ENCODE results near the gene TNFAIP8. TPM values are rescaled to one million over a fixed set of nuclear protein-coding genes. Genes with fewer than 3 reads are reported as not detected.

The TNFAIP8 gene
- total RNA-seq, 4 donors from 2014 or later, result 19.5 to 44.6 (median 34.9) TPM

- no peak for DNase-seq
- H3K4me1 ChIP-seq, result peaks cover 23 to 98% (median 56%) of the 10 kb centered on the region in 3 donors
- peak overlapping the region; percentile 84 to 89 (median 88) for H3K27ac ChIP-seq
- H3K9me3 ChIP-seq, result no peaks in the 10 kb centered on the region
- H3K36me3 ChIP-seq, result no peaks in the 10 kb centered on the region
- TF ChIP-seq CTCF (IDR thresholded peaks at IDR 0.05) (no peak), POLR2A (IDR thresholded peaks at IDR 0.05) (no peak)
- H3K27me3 ChIP-seq, result no peaks in the 10 kb centered on the region
- intact Hi-C loops (cut with DNase I), result loop anchor here (10.0 kb wide), 1 partner anchor 259 kb away; the partner anchor contains the start of gene DMXL1
- WGBS, 2 donors, result 31 to 41% methylated on average over 5 of the region's 5 CpGs
- peak overlapping the region; percentile 30 to 60 (median 46) for H3K4me3 ChIP-seq
These were observed 22.4 kb upstream of the TNFAIP8 start for GRCh38 chr5:119333421-119333851.

- H3K27me3 ChIP-seq, result no peaks in the 10 kb centered on the region
- no peak for DNase-seq
- WGBS, 2 donors, result 37 to 51% methylated on average over 4 of the region's 4 CpGs
- H3K4me1 ChIP-seq, result peaks cover 5 to 90% (median 38%) of the 10 kb centered on the region in 3 donors
- H3K9me3 ChIP-seq, result no peaks in the 10 kb centered on the region
- H3K27ac ChIP-seq, result peak overlapping the region; percentile 84 to 89 (median 88)
- intact Hi-C loops (cut with DNase I), result loop anchor here (10.0 kb wide), 1 partner anchor 260 kb away; the partner anchor contains the start of gene DMXL1
- peak overlapping the region in 3 of 4 donors; percentile 45 to 60 (median 48) for H3K4me3 ChIP-seq
- TF ChIP-seq CTCF (IDR thresholded peaks at IDR 0.05) (no peak), POLR2A (IDR thresholded peaks at IDR 0.05) (no peak)
- H3K36me3 ChIP-seq, result no peaks in the 10 kb centered on the region
These were observed 20.6 kb upstream of the TNFAIP8 start for GRCh38 chr5:119335261-119335677.

DNA sequence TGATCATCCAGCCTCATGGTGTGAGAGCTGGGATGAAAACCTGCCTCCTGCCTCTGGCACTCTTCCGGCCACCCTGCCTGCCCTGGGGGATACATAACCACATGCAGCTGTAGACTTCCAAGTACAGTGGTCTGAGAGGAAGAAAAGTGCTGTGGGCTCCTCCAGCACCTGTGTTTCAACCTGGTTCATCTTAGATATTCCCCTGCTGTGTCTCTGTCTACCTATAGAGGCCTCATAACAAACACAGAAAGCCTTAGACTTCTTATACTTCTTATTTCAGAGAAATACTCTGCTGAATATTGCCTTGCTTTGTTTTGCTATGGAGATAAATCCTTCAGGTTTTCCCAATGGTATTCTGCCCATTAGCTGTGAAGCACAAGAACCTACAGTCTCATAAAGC lies 19.6 kb upstream of the TNFAIP8 start:
- TF ChIP-seq POLR2A (IDR thresholded peaks at IDR 0.05), result no peak
- peak in 1 of 6 experiments; percentile 7 for TF ChIP-seq CTCF (IDR thresholded peaks at IDR 0.05)
- Histone ChIP-seq H3K36me3 (no peaks in the 10 kb centered on the region), H3K4me1 (peaks cover 4 to 85% (median 28%) of the 10 kb centered on the region in 3 donors), H3K27ac (peak overlapping the region in 2 of 4 donors; percentile 7 to 88), H3K27me3 (no peaks in the 10 kb centered on the region), H3K4me3 (no peak overlapping the region), H3K9me3 (no peaks in the 10 kb centered on the region)
- 42 to 50% methylated on average over 1 of the region's 1 CpG for WGBS, 2 donors
- DNase-seq, result no peak
- intact Hi-C loops (cut with DNase I), result loop anchor here (10.0 kb wide), 1 partner anchor 261 kb away; the partner anchor contains the start of gene DMXL1

GRCh38 chr5:119336845-119337580 lies 18.8 kb upstream of the TNFAIP8 start:
- H3K4me1 ChIP-seq, result peaks cover 4 to 83% (median 21%) of the 10 kb centered on the region in 3 donors

More at GRCh38 chr5:119336845-119337580, 18.8 kb upstream of the TNFAIP8 start:
- no peaks in the 10 kb centered on the region for H3K9me3 ChIP-seq
- H3K27me3 ChIP-seq, result no peaks in the 10 kb centered on the region
- DNase-seq, result no peak
- no peaks in the 10 kb centered on the region for H3K36me3 ChIP-seq
- peak overlapping the region in 1 of 4 donors; percentile 31 for H3K27ac ChIP-seq
- H3K4me3 ChIP-seq, result no peak overlapping the region
- TF ChIP-seq CTCF (IDR thresholded peaks at IDR 0.05) (no peak), POLR2A (IDR thresholded peaks at IDR 0.05) (no peak)
- WGBS, 2 donors, result 66 to 78% methylated on average over 3 of the region's 3 CpGs
- intact Hi-C loops (cut with DNase I), result loop anchor here (10.0 kb wide), 1 partner anchor 262 kb away; the partner anchor contains the start of gene DMXL1

Data from esophagus squamous epithelium (tissue), 5 donors.